ENCODE measurements around the gene ZIC2.

Gene ZIC2

GRCh38 chr13:99991828-99992775, 10.5 kb downstream of the ZIC2 start:
- TF ChIP-seq SP2 (tag by site-specific recombination; IDR thresholded peaks at IDR 0.05), result peak; percentile 14; the same call in 1 of the 2 replicates
- TF ChIP-seq ZNF677 (tag by site-specific recombination; IDR thresholded peaks at IDR 0.05), result no peak
- no peak overlapping the region for H3K4me3 ChIP-seq (ENCODE audit: low read depth, low read length)
- no peak overlapping the region for H3K27ac ChIP-seq (ENCODE audit: extremely low read depth, low read depth, low read length)
- ChIA-PET CTCF (interaction anchor here (0.6 to 0.9 kb wide), 3 partner anchors 74 to 549 kb away, joined by 3 to 4 read pairs (median 3); no protein-coding TSS in a partner anchor), POLR2A (interaction anchor here (1.3 kb wide), 1 partner anchor 12 kb away, joined by 3 read pairs; no protein-coding TSS in a partner anchor)
- peaks cover 15% of the 10 kb centered on the region for H3K4me1 ChIP-seq (ENCODE audit: control insufficient read depth, insufficient read depth, low read length)
- no peaks in the 10 kb centered on the region for H3K9me3 ChIP-seq (ENCODE audit: control insufficient read depth, insufficient read depth, low read depth, low read length)
- no peaks in the 10 kb centered on the region for H3K36me3 ChIP-seq (ENCODE audit: control insufficient read depth in 2 of 2, insufficient read depth in 1 of 2, low read length in 2 of 2)

DNA sequence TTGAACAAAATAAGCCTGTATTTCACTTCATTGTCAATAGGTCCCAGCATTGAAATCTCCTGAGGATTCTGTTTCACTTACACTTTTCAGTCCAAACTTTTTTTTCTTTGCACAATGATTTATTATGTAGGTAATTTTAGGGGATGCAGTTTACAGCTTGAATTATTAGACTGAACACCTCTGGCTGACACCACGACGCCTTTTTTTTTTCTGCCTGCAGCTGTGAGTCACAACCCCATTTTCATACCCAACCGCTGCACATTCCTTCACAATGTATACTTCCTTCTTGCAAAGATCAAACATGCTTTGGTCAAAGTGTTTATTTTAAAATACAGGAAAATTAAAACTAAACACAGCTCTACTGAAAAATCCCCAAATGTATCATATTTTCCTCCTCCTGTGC, 11.4 kb downstream of the ZIC2 start:
- ChIA-PET POLR2A (interaction anchor here (1.3 to 2.1 kb wide), 2 partner anchors 11 to 13 kb away, joined by 3 to 6 read pairs; partner anchors contain the start of gene ZIC2), CTCF (interaction anchor here (0.6 to 0.9 kb wide), 3 partner anchors 75 to 549 kb away, joined by 3 to 4 read pairs (median 3); no protein-coding TSS in a partner anchor)
- no peaks in the 10 kb centered on the region for H3K36me3 ChIP-seq (ENCODE audit: control insufficient read depth in 2 of 2, insufficient read depth in 1 of 2, low read length in 2 of 2)
- no peak overlapping the region for H3K4me3 ChIP-seq (ENCODE audit: low read depth, low read length)
- H3K9me3 ChIP-seq (ENCODE audit: control insufficient read depth, insufficient read depth, low read depth, low read length), result no peaks in the 10 kb centered on the region
- peaks cover 15% of the 10 kb centered on the region for H3K4me1 ChIP-seq (ENCODE audit: control insufficient read depth, insufficient read depth, low read length)
- no peak overlapping the region for H3K27ac ChIP-seq (ENCODE audit: extremely low read depth, low read depth, low read length)
- peak; percentile 48; the same call in 1 of the 2 replicates for TF ChIP-seq ZNF843 (tag by site-specific recombination; IDR thresholded peaks at IDR 0.05)
- TF ChIP-seq INSM2 (tag by site-specific recombination; IDR thresholded peaks at IDR 0.05), result peak; percentile 96
- TF ChIP-seq ZNF629 (tag by site-specific recombination; IDR thresholded peaks at IDR 0.05), result peak; percentile 36; the same call in 1 of the 2 replicates
- TF ChIP-seq ZBTB1 (tag by site-specific recombination; IDR thresholded peaks at IDR 0.05), result no peak
- TF ChIP-seq ZNF10 (tag by site-specific recombination; IDR thresholded peaks at IDR 0.05), result 0 out of 2 replicates have a peak, but pooled peaks have one; percentile 15
- 0 out of 2 replicates have a peak, but pooled peaks have one; percentile 15 for TF ChIP-seq ZNF639 (tag by site-specific recombination; IDR thresholded peaks at IDR 0.05)
- no peak for TF ChIP-seq KLF16 (tag by site-specific recombination; IDR thresholded peaks at IDR 0.05)
- TF ChIP-seq ZNF585B (tag by site-specific recombination; IDR thresholded peaks at IDR 0.05), result no peak
- peak; percentile 55; the same call in 1 of the 2 replicates for TF ChIP-seq ZNF24 (tag by site-specific recombination; IDR thresholded peaks at IDR 0.05)
- TF ChIP-seq WT1 (tag by site-specific recombination; IDR thresholded peaks at IDR 0.05), result peak; percentile 72
- TF ChIP-seq, protein P1, sequence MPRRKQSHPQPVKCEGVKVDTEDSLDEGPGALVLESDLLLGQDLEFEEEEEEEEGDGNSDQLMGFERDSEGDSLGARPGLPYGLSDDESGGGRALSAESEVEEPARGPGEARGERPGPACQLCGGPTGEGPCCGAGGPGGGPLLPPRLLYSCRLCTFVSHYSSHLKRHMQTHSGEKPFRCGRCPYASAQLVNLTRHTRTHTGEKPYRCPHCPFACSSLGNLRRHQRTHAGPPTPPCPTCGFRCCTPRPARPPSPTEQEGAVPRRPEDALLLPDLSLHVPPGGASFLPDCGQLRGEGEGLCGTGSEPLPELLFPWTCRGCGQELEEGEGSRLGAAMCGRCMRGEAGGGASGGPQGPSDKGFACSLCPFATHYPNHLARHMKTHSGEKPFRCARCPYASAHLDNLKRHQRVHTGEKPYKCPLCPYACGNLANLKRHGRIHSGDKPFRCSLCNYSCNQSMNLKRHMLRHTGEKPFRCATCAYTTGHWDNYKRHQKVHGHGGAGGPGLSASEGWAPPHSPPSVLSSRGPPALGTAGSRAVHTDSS (tag by site-specific recombination; IDR thresholded peaks at IDR 0.05), result no peak
- no peak for TF ChIP-seq ZSCAN18 (tag by site-specific recombination; IDR thresholded peaks at IDR 0.05)
- TF ChIP-seq ZNF624 (tag by site-specific recombination; IDR thresholded peaks at IDR 0.05), result no peak
- peak; percentile 55; the same call in 1 of the 2 replicates for TF ChIP-seq ZNF660 (tag by site-specific recombination; IDR thresholded peaks at IDR 0.05)
- no peak for TF ChIP-seq ZNF596 (tag by site-specific recombination; IDR thresholded peaks at IDR 0.05)
- TF ChIP-seq ZBTB8A (tag by site-specific recombination; IDR thresholded peaks at IDR 0.05), result peak; percentile 74
- TF ChIP-seq, protein P2, sequence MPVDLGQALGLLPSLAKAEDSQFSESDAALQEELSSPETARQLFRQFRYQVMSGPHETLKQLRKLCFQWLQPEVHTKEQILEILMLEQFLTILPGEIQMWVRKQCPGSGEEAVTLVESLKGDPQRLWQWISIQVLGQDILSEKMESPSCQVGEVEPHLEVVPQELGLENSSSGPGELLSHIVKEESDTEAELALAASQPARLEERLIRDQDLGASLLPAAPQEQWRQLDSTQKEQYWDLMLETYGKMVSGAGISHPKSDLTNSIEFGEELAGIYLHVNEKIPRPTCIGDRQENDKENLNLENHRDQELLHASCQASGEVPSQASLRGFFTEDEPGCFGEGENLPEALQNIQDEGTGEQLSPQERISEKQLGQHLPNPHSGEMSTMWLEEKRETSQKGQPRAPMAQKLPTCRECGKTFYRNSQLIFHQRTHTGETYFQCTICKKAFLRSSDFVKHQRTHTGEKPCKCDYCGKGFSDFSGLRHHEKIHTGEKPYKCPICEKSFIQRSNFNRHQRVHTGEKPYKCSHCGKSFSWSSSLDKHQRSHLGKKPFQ (tag by site-specific recombination; IDR thresholded peaks at IDR 0.05), result 0 out of 2 replicates have a peak, but pooled peaks have one; percentile 20
- no peak for TF ChIP-seq ZSCAN16 (tag by site-specific recombination; IDR thresholded peaks at IDR 0.05)
- 0 out of 2 replicates have a peak, but pooled peaks have one; percentile 33 for TF ChIP-seq ZNF561 (tag by site-specific recombination; IDR thresholded peaks at IDR 0.05; ENCODE audit: borderline replicate concordance)
